Upper lobe of left lung (tissue), 4 donors: ENCODE measurements around the gene CCDC197.

Experiments used
- POLR2A ChIP-seq, 4 donors: fragments of 450-650 bp; IDR thresholded peaks; one replicate each; pipeline ENCODE4 v1.5.1; 2016 to 2017; ENCODE audit warnings: antibody characterized with exemption in 4 of 4, mild to moderate bottlenecking in 2 of 4
- POLR2AphosphoS5 ChIP-seq, 2 donors: sonication (generic); formaldehyde crosslinking; IDR thresholded peaks; one replicate each; pipeline ENCODE4 v1.5.1; 2017; ENCODE audit warnings: antibody characterized with exemption in 2 of 2

DNA sequence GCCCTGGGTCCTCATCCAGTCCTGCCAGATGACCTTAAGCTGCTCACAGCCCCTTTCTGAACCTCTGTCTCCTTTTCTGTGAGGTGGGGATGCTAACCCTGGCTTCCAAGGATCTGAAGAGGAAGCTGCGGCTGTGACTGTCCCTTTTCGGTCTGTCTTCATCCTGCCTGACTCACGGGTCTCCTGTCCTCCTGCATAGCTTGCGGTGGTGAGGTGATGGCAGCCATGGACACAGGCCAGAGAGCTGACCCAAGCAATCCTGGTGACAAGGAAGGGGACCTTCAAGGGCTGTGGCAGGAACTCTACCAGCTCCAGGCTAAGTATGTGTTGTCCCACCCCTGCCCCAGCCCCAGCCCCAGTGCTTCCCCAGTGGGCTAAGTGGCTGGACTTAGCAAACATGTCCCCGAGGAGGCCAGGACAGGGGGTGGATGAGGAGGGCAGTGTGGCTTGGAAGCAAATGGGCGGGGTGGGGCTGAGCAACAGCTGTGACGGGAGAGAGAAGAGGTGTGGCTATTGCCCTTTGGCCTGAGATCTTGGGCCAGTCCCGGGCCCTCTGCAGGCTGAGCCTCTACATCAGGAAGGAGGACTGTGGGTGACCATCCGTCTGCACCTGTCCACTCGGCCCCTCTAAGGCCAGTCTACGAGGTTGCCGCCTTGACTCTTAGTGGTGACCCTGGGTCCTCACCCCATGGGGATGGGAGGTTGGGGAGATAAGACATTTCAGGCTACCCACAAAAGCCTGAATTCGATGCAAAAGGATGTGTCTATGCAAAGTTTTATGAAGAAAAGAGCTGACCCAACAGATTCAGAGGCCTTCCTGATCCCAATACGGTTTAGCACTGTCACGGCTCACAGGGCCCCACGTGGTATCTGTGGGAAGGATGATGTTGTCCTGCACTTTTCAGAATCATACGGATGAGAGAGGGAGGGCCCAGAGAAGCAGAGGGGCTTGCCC lies 1.1 kb downstream of the CCDC197 start:
- TF ChIP-seq POLR2AphosphoS5 (IDR thresholded peaks at IDR 0.05) (no peak), POLR2A (IDR thresholded peaks at IDR 0.05) (no peak)
